ENCODE data around the gene ELK3. TPM values are rescaled to one million over a fixed set of nuclear protein-coding genes. Genes with fewer than 3 reads are reported as not detected.
"Not testable (repeated sequence)": the region's sequence is repeated elsewhere in the genome, so short reads cannot be mapped to it uniquely, and the experiment has no call there.

ELK3 gene
- polyA plus RNA-seq, 3 donors, result 45.0 to 53.7 (median 47.3) TPM

DNA sequence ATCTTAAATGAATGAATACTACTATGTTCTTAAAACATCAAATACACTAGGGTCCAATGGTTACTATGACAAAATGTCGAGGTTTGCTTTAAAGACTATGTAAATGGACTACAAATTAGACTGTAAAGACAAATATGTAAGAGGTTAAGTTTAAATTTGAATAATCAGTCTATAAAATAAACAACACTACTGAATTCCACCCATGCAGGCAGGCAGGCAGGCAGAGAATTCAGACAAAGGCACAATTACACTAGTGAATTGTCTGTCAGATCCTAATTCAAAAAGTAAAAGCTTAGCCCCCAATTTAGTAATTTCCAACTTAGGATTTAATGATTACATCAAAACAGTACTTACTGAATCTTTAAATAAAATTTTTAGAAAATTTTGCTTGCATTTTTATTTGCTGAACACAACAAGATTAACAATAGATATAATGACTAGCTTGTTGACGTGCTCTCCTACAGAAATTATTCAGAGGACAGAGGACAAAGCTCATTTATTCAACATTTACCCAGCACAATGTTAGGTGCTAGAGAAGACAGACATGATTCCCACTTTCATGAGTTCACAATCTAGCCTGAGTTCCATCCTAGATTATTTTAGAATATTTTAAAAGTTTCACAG lies 108.6 kb downstream of the ELK3 start:
- DNase-seq, result no peak

DNA sequence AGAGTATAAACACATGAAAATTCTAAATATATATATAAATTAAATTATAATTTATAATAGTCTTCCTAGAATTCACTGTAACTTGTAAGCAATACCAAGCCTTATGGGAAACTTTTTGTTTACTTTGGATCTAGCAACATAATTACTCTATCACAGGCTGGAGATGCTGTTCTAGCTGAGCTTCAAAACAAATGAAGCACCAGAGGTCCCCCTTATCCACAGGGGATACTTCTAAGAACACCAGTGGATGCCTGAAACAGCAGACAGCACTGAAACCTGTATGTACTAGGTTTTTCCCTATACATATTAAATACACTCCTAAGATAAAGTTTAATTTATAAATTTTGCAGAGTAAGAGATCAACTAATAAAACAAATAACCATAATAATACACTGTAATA lies 109.5 kb downstream of the ELK3 start:
- DNase-seq, result peak; percentile 15

DNA sequence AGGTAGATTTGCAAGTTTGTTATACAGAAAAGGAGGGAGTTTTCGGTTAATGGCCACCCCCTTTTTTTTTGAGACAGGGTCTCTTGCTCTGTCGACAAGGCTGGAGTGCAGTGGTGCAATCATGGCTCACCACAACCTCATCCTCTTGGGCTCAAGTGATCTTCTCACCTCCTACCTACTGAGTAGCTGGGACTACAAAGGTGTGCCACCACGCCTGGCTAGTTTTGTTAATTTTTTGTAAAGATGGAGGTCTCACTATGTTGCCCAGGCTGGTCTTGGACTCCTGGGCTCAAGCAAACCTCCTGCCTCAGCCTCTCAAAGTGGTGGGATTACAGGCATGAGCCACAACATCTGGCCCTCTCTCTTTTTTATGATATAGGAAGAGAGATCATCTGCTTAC lies 111.5 kb downstream of the ELK3 start:
- no peak for DNase-seq

DNA sequence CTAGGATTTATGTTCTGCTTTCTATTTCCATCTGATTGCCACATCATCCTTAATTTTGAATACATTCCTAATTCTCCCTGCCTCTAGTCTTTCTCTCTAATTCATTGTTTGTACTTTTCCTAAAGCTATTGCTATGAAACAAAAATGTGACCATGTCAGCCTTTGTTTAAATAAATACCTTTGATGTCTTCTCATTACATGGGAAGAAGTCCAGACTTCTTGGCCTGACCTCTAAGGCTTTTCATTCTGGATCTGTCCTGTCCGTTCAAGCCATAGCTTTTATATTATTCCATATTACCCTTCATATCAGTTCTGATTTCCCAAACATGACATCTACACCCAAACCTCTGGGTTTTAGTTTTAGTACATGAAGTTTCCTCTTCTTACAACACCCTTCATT lies 114.7 kb downstream of the ELK3 start:
- no peak for DNase-seq

DNA sequence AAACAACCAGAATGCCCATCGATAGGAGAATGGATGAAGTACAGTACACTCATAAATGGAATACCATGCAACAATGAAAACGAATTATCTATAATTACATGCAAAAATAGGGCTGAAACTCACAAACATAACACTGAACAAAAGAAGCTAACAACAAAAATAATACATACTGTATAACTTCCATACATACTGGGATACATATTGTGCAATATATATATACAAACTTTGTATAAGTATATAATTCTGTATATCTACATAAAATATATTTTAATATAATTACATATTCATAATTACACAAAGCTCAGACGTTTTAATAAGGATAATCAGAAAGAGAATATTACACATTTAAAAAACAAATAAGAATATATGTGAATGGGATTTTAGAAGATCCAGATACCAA lies 115.9 kb downstream of the ELK3 start:
- no peak for DNase-seq

DNA sequence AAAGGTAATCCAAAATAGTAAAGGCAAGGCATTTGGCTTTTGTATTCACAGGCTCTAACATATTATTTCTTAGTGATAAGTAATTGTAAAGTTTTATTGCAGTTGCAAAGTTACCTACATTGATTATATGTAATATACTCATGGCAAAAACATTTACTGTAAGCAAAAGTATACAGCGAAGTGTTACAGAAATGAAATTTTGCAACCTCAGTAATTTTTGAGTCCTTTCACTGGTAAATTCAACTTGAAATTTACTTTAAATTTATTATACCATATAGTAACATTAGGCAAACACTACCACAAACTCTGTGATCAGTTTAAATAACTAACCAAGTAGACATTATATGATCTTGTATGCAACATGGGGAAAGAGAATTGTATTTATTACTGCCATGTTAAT lies 117.0 kb downstream of the ELK3 start:
- DNase-seq, result no peak

DNA sequence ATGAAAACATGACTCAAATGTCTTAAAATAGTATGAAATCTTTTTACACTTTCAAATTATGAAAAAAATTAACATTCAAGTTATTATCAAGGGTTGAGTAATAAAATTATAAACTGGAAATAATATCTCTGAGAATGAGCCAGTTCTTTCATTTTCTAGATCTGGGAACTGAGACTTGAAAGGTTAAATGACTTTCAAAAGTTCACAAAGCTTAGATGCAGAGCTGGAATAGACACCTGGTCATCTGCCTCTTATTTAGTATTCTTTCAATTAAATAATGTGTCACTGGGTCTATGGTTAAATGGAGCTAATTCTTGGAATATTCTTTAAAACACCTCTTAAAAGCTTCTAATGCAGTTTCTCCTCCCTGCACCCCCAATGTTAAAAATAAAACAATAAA lies 119.4 kb downstream of the ELK3 start:
- no peak for DNase-seq

DNA sequence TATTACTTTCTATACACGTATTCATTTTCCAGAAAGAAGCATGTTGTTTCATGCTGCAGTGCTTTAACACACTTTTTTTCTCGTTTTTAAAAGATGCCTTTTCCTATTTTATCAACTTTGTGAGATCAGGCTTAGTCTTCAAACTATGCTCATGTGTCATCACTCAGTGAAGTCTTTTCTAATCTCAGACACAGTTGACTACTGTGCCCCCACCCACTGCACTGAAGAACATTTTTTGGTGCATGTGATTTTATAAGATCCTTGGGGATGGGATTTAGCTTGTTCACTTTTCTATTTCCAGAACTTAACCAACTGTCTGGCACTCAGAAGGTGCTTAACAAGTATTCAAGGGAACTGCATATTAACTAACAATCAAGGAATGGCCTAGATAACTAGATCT lies 120.5 kb downstream of the ELK3 start:
- no peak for DNase-seq

DNA sequence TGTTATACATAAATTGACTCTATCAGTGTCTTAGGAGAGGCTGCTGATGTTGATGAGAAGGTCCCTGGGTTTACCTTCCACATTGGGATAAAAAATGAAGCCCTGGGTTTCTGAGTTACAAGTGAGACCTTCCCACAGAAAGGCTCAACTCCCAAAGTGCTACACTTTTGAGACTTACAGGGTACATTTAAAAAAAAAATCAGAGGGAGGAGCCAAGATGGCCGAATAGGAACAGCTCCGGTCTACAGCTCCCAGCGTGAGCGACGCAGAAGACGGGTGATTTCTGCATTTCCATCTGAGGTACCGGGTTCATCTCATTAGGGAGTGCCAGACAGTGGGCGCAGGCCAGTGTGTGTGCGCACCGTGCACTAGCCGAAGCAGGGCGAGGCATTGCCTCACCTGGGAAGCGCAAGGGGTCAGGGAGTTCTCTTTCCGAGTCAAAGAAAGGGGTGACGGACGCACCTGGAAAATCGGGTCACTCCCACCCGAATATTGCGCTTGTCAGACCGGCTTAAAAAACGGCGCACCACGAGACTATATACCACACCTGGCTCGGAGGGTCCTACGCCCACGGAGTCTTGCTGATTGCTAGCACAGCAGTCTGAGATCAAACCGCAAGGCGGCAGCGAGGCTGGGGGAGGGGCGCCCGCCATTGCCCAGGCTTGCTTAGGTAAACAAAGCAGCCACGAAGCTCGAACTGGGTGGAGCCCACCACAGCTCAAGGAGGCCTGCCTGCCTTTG lies 121.7 kb downstream of the ELK3 start:
- not testable (repeated sequence) for DNase-seq

DNA sequence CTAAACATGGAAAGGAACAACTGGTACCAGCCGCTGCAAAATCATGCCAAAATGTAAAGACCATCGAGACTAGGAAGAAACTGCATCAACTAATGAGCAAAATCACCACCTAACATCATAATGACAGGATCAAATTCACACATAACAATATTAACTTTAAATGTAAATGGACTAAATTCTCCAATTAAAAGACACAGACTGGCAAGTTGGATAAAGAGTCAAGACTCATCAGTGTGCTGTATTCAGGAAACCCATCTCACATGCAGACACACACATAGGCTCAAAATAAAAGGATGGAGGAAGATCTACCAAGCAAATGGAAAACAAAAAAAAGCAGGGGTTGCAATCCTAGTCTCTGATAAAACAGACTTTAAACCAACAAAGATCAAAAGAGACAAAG lies 123.6 kb downstream of the ELK3 start:
- DNase-seq, result not testable (repeated sequence)

Other genes with a start within 250 kb of the ELK3 start
- 1 to 10 TPM in 2 of 3 donors, under 1 TPM in 1; 0.13 to 1.2 (median 1.2) TPM for gene HAL, start 198.0 kb upstream of the ELK3 start, polyA plus RNA-seq (ENCODE audit: insufficient read length in 3 of 3)
- 100 to 1,000 TPM; 115 to 130 (median 123) TPM for gene LTA4H, start 158.8 kb upstream of the ELK3 start, polyA plus RNA-seq (ENCODE audit: insufficient read length in 3 of 3)
- 10 to 100 TPM; 29.9 to 38.3 (median 36.9) TPM for gene CDK17, start 206.1 kb downstream of the ELK3 start, polyA plus RNA-seq (ENCODE audit: insufficient read length in 3 of 3)